Right ventricle myocardium inferior (tissue), 1 donor: ENCODE data around the gene SFXN5. TPM values are rescaled to one million over a fixed set of nuclear protein-coding genes. Genes with fewer than 3 reads are reported as not detected.

ENCODE experiments used
- ATAC-seq: fragments of 200-7000 bp; cut with Tn5 transposase; one replicate; pipeline ENCODE4 v1.9.1; 2020; ENCODE audit warnings: mild to moderate bottlenecking, moderate library complexity
- DNase-seq: peaks from one replicate; pipeline ENCODE4 v3.0.0; 2021; ENCODE audit errors: missing footprints
- intact Hi-C: fragments of 100-400 bp; cut with DNase I; formaldehyde crosslinking; loops from one replicate; pipeline ENCODE4 v1.11.0; 2022
- total RNA-seq: library from RNA; stranded (reverse); fragmentation: NEBNext Ultra II Directional; extraction: Animal tissue kit (Norgen Biotek cat#: 25700); gene quantifications from one replicate; pipeline ENCODE4 v1.2.1, GENCODE V29; 2021
- donor health status: DM: no; HTN: yes; CAD: no; lungs with severe emphysema.

Gene SFXN5
- total RNA-seq, 1 donor from 2014 or later: 9.6 TPM

- no peak for ATAC-seq
- peak; percentile 40 for DNase-seq
- intact Hi-C loops: no loop called here
These were observed 112.7 kb downstream of the SFXN5 start for GRCh38 chr2:72958542-72959385.

DNA sequence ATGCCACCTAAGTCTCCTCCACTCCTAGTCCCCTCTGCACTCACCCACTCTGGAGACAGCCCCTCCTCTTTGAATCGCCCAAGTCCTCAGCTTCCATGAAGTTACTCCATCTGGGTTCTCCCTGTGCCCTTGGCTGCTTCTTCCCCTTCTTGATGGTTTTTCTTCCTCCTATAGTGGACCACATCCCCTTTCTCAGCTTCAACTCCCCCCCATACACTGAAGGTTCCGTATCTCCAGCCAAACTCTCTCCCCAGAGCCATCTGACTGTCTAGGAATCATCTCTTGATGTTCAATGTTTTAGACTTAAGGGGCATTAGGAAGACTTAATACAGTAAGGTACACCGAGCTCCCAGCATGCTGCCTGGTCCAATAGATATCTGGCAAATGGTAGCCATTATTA is 114.6 kb downstream of the SFXN5 start:
- ATAC-seq: peak; percentile 21
- DNase-seq: peak; percentile 3
- intact Hi-C loops: no loop called here

GRCh38 chr2:72956050-72956395 is 115.5 kb downstream of the SFXN5 start:
- ATAC-seq: no peak
- intact Hi-C loops: no loop called here

GRCh38 chr2:72955228-72956049 is 116.1 kb downstream of the SFXN5 start:
- intact Hi-C loops: no loop called here
- DNase-seq (peak; percentile 47), ATAC-seq (no peak)

More at GRCh38 chr2:72956050-72956395, 115.5 kb downstream of the SFXN5 start:
- peak; percentile 13 for DNase-seq

- intact Hi-C loops: no loop called here
- DNase-seq (peak; percentile 67), ATAC-seq (no peak)
These were observed 116.9 kb downstream of the SFXN5 start for GRCh38 chr2:72954376-72955227.

DNA sequence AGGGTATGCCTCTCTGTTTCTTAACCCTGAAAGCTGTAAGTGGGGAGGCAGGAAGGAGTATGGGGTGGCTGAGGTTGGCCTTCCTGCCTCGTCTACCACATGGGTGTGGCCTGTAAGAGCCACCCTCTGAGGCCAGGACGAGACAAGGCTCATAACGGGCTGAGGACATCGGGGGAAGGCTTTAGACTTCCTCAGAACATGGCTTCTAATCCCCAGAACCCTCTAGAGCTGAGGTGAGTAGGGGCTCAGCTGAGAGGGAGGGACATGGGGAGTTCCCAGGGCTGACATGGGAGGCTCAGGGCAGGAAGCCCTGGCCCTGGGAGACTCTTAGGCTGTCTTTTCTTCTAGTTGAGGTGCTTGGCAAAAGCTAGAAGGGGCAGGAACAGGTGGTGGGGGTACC is 117.5 kb downstream of the SFXN5 start:
- intact Hi-C loops: no loop called here
- DNase-seq (peak; percentile 35), ATAC-seq (no peak)

DNA sequence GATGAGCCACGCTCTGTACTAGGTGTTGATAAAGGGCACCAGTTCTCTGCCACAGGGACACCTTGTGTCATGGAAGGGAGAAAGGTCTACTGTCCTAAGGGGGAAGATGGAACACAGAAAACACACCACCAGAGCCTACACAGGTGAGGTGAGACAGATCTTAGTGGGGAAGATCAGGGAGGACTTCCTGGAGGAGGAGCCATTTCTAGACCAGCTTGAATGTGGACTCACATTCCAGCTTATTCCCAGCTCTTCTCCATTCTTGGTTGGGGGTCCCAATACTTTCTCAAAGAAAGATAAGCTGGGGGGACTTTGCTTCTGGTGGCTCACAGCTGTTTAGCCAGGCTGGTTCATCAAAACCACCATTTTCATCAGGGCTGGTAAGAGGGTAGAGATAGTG is 118.0 kb downstream of the SFXN5 start:
- no peak for ATAC-seq
- peak; percentile 4 for DNase-seq
- intact Hi-C loops: no loop called here

GRCh38 chr2:72952961-72953360 is 118.6 kb downstream of the SFXN5 start:
- peak; percentile 63 for DNase-seq
- intact Hi-C loops: no loop called here
- ATAC-seq: no peak

DNA sequence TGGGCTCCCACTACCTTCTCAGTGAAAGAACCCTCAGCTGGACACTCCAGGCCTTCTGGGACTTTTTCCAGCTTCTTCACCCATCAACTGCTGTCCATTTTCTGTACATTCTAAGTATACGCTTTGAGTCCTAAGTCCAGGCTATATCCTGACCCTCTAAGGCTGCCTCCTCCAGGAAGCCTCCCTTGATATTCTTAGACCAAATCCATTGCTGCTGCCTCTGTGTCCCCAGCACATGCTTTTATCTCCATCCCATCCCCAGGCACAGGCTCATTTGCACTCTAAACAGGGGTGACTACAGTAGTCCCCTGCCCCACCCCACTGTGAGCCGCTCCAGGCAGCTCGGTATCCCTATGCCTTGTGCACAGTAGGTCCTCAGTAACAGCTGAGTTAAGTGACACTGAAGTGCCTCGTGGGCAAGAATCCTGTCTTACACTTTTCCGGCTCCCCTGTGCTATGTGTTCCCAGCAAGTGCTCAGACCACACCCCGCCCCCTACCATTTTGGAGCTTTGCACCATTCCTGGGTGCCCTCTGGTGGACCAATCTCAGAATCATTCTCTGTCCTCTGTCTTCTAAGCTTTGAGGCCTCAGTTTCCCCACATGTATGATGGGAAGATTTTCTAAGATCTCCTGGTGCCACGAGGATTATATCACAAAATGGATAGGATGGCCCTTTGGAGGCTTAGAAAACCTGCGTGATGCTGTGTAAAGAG is 119.2 kb downstream of the SFXN5 start:
- intact Hi-C loops: no loop called here
- DNase-seq (no peak), ATAC-seq (no peak)

DNA sequence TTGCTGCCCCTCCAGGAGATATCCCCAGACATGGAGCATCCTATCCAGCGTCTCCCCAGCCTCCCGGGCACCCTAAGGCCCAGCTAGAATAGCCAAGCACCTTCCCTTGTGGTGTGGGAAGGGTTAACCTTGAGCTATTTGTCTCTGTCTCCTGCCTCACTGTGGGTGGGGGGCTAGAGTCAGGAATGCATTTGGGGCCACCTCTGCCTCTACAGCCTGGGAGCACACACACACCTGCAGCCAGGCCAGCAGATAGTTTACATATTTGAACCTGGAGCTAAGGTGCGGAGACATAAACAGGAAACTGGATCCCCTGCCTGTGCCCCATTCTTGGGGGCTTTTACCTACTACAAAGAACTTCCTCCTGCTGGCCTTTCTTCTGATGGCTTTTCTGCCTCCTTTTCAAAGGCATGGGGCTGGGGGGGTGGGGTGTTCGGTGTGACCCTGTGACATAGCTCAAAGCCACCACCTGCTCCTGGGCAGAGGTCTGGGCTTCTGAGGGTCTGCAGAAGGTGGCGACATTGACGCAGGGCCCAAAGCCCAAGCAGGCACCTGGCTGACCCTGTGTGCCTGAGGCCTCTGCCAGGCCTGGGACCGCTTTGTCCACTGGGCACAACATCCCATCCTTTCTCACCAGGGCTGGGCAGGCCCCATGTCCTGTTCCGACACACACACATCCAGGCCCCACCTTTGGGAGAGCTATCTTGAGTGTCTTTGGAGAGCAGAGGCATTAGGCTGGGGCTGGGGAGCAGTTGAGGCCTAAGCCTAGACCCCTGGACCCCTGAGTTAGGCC is 120.0 kb downstream of the SFXN5 start:
- ATAC-seq (no peak), DNase-seq (peak; percentile 6)
- intact Hi-C loops: no loop called here

DNA sequence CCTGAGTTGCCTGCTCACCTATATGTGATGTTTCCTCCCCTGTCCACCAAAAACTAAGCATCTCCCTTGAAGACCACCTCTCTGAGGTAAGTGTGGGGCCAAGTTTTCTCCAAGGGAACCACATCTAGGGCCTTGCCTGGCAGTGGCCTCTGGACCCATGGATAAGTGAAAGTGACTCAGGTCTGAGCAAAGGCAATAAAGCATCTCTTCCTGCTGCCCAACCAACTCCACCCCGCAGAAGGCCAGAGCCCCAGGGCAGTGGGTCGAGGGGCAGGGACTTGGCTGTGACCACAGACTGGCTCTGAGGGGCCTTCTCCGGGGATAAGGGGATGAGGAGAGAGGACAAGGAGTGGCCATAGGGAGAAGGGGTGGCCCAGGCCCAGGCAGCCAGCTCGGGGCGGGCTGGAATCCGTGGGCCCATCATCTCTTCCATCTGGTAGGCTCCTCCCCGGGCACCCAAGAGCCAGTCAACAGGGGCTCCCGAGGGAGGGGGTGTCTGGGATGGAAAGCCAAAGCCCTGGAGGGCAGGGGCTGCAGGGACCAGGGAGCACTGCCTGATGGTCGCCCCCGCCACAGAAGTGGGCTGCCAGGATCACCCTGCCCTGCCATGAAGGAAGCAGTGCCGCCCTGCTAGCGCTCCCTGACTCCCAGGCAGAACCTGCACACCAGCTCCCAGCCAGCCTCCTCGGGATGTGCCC is 120.8 kb downstream of the SFXN5 start:
- ATAC-seq (no peak), DNase-seq (no peak)
- intact Hi-C loops: no loop called here

- no peak for DNase-seq
- intact Hi-C loops: no loop called here
- no peak for ATAC-seq
These were observed 121.9 kb downstream of the SFXN5 start for GRCh38 chr2:72949642-72950041.

DNA sequence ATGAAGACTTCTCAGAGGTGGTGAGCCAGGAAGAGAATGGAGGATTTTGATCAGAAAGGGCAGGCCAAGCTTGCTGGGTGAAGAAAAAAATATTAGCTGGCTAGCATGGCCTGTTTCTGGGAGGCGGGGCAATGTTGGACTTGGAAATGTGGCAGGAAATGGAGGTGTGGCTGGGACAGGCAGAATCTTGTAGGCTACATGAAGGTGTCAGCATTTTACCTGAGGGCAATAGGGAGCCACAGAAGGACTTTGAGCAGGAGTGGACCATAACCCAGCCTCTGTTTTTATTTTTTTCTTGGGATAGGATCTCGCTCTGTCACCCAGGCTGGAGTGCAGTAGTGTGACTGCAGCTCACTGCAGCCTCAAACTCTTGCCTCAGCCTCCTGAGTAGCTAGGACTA is 122.5 kb downstream of the SFXN5 start:
- ATAC-seq (no peak), DNase-seq (no peak)
- intact Hi-C loops: no loop called here

GRCh38 chr2:72947952-72948830 is 123.3 kb downstream of the SFXN5 start:
- DNase-seq: no peak
- intact Hi-C loops: no loop called here
- ATAC-seq: no peak

DNA sequence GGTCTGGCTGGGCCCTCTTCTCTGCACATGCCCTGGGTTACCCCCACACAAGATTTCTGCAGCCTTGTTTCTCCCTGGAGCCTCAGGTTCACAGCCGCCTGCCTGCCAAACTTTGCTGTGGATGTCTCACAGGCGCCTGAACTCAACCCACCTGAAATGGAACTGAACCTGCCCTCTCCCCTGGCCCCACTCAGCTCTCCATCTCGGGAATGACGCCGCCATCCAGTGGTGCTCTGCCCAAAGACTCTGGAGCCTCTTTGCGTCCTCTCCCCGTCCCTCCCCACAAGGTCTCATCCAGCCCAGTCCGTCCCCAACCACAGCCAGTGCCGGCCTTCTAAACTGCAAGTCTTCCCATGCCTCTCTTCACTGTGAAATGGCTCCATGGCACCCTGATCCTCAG is 125.0 kb downstream of the SFXN5 start:
- ATAC-seq (no peak), DNase-seq (no peak)
- intact Hi-C loops: no loop called here

- ATAC-seq (no peak), DNase-seq (no peak)
- intact Hi-C loops: no loop called here
These were observed 126.0 kb downstream of the SFXN5 start for GRCh38 chr2:72945450-72946019.
